ENCODE results near the gene FAM193A.
"Not testable (repeated sequence)": the region's sequence is repeated elsewhere in the genome, so short reads cannot be mapped to it uniquely, and the experiment has no call there.

Gene FAM193A

DNA sequence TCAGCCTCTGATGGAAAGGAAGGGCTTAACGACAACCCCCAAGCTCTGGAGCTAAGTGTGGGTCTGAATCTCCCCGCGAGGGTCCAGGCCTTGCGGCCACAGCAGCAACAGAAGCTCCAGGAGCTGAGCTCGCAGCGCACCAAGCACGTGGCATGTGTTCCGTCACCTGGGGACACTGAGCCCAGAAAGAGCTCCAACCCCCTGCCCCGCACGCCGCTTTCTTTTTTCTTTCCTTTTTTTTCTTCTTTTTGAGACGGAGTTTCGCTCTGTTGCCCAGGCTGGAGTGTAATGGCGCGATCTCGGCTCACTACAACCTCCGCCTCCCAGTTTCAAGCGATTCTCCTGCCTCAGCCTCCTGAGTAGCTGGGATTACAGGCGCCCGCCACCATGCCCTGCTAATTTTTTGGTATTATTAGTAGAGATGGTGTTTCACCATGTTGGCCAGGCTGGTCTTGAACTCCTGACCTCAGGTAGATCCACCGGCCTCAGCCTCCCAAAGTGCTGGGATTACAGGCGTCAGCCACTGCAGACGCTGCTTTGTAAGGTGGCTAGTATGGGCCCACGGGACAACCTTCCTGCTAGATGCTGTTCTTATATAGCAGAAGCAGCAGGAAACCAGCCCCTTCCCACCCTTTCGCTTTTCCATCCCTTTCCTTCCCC is 220.4 kb downstream of the FAM193A start:
- no peak for DNase-seq

DNA sequence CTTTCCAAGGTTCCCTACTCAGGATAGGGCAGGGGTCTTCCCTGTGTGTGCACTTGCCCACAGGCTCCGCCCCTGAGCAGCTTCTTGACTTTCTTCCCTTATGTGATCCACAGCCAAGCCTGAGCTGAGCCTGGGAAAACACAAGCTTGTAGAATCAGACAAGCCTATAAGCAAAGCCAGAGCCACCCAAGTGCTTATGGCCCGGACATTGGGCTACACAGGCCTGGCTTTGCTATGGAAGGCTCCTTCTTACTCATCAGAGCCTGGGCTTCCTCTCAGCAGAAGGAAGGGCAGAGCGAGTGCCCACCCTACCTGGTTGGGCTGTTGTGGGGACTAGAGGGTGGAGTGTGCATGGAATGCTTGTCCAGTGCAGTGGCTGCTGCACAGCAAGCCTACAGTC is 221.0 kb downstream of the FAM193A start:
- no peak for DNase-seq

- DNase-seq, result no peak
Measured at GRCh38 chr4:2761035-2761923, 224.8 kb downstream of the FAM193A start.

- no peak for DNase-seq
Measured at GRCh38 chr4:2762048-2762447, 225.6 kb downstream of the FAM193A start.

DNA sequence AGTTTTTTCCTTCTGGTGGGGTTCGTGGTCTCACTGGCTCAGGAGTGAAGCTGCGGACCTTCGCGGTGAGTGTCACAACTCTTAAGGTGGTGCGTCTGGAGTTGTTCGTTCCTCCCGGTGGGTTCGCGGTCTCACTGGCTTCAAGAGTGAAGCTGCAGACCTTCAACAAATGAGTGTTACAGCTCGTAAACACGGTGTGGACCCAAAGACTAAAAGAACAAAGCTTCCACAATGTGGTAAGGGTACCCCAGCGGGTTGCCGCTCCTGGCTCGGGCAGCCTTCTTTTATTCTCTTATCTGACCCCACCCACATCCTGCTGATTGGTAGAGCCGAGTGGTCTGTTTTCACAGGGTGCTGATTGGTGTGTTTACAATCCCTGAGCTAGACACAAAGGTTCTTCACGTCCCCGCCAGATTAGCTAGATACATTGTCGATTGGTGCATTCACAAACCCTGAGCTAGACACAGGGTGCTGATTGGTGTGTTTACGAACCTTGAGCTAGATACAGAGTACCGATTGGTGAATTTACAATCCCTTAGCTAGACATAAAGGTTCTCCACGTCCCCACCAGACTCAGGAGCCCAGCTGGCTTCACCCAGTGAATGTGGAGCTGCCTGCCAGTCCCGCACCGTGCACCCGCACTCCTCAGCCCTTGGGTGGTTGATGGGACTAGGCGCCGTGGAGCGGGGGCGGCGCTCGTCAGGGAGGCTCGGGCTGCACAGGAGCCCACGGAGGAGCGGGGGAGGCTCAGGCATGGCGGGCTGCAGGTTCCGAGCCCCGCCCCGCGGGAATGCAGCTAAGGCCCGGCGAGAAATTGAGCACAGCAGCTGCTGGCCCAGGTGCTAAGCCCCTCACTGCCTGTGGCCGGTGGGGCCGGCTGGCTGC is 226.3 kb downstream of the FAM193A start:
- DNase-seq, result not testable (repeated sequence)

DNA sequence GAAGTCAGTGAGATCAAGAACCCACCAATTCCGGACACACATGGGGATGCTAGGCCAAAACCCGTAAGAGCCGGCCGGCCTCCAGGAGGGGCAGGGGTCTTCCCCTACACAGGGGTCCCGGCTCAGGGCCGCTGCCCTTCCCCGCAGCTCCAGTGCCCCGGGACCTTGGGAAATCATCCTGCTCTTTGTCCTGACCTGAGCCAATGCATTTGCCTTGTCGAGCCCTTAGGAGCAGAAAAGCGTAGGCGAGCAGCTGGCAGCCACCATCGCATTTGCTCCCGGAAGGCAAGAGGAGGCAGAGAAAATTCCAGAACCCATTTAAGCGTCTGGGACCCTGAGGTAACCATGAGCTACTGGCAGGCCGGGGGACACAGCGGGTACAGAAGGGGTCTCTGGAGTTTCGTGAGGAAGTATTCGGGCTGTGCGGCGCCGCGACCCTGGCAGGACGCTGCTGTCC is 227.1 kb downstream of the FAM193A start:
- no peak for DNase-seq

GRCh38 chr4:2765832-2766526 is 229.5 kb downstream of the FAM193A start:
- DNase-seq, result no peak

DNA sequence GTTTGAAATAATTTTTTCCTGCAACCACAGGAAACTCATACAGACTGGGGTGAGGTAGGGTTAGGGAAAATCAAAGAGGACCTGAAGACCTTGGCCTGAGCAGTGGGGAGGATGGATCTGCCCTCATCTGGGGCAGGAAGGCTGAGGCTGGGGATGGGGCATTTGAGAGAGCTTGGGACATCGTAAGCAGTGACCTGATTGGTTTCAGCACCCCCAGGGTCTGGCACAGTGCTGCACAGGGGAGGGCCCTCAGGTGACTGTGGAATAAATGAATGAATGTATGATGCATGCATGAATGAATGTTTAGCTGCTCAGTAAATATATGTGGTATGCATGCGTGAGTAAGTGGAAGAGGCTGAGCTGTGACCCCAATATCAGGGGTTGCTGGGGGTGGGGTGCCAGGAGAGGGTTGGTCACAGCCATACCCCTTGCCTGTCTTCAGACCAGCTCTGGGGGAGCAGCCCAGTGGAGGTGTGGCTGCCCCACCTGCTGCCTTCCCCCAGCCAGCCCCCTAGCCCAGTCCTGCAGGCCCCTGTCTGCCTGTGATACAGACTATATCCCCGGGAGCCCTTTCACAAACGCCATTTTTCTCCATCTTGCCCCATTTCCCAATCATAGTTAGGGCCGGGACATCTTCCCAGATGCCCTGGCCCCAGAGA is 230.7 kb downstream of the FAM193A start:
- DNase-seq, result no peak

DNA sequence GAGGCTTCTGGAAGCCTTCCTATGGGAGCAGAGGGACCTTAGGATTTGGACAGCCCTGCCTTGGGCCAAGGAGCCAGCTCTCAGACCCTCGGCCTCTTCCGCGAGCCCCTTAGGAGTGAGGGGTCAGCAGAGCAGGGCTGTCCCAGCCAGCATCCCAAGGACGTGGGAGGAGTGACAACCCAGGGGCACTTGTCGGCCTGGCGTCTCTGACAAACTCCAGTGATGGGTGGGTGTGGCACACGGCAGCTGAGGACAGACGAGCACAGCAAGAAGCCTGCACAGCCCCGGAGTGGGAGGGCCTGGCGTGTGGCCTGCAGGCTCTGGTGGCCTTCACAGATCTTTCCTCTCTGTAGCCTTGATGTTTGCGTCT is 231.2 kb downstream of the FAM193A start:
- DNase-seq, result no peak

DNA sequence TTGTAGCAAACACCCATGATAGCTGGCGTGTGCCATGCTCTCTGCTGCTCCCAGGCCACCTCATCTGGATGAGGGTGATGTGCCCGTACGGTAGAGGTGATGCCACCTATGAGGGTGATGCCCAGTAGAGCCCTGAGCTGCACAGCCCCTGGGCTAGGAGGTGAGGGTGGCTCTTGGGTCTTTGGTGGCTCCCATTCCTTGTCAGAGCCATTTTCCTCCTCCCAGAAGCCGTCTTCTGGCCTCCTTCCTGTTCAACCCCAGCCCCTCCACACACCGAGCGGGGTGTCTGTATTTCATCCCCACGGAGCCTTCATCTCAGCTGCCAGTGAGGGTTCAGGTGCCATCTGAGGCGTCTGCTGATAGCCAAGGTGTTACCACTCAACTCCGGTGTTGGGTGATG is 231.7 kb downstream of the FAM193A start:
- no peak for DNase-seq

DNA sequence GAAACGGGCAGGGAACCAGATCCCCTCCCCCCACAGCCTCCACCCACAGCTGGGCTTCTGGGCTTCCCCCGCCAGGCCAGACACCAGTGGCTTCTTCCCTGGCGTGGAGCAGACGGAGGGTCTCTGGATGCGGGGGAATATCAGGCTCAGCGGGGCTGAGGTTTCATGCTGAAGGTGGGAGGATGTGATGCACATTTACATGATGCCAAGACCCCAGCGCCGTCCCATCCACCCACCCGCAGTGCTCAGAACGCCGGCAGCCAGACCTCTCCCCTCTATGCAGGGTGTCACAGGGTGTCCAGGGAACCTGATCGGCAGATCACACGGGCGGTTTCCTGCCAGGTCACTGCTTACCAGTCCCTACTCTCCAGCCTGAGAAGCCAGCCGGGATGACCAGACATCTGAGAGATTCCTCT is 232.5 kb downstream of the FAM193A start:
- DNase-seq, result no peak

DNA sequence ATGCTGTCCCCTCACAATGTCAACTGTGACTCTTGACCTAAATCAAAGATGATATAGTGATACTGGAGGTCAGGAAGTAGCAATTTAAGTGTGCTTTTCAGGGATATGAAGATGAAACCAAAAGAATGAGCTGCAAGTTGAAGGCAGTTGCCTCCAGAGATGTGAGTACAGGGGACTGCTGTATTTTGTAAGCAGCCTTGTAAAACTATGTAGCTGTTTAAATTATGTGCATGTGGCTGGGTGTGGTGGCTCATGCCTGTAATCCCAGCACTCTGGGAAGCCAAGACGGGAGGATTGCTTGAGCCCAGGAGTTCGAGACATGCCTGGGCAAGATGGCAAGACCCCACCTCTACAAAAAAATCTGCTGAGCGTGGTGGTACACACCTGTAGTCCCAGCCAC is 234.8 kb downstream of the FAM193A start:
- no peak for DNase-seq

DNA sequence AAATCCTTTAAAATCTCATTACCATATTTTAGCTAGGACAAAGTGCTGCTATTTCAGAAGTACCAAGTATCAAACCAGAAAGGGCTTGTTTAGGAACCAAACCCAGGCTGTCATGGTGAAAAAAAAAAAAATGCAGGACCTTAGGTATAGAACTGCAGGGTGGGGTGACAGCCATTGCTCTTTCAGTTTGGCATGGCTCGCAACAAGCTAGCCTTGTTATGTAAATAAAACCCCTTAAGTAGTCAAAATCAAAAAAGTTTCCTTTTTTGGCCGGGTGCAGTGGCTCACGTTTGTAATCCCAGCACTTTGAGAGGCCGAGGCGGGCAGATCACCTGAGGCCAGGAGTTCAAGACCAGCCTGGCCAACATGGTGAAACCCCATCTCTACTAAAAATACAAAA is 244.2 kb downstream of the FAM193A start:
- DNase-seq, result not testable (repeated sequence)

DNA sequence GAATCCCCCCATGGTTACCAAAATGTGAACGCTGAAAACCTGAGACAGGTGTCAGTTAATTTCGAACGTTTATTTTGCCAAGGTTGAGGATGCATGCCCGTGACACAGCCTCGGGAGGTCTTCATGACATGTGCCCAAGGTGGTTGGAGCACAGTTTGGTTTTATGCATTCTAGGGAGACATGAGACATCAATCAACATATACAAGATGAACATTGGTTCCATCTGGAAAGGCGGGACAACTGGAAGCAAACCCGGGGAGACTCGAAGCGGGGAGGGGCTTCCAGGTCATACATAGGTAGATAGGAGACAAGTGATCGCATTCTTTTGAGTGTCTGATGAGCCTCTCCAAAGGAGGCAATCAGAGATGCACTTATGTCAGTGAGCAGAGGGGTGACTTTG is 245.5 kb downstream of the FAM193A start:
- DNase-seq, result no peak

Data from right forelimb (tissue), 1 donor.